ENCODE measurements around the gene RPS19.

Gene RPS19

DNA sequence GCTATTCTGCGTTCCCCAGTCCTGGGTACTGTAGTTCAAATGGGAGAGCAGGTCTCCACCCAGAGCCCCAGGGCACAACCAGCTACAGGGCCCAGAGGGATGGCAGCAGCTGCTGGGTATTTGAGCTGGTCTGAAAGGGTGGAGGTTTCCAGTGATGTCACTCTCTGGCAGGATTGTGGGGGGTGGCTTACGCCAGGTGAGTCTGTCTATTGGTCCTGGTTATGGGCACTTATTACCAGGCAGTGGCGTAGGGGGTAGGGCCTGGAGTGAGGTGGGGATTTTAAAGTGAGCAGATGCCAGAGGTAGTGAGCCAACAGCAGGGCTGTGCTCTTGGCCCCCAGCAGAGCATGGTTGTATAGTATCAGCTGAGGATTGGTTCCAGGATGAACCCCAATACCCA, 6.2 kb downstream of the RPS19 start:
- no peak overlapping the region for H3K4me3 ChIP-seq (ENCODE audit: low read depth, low read length)
- TF ChIP-seq, protein P1, sequence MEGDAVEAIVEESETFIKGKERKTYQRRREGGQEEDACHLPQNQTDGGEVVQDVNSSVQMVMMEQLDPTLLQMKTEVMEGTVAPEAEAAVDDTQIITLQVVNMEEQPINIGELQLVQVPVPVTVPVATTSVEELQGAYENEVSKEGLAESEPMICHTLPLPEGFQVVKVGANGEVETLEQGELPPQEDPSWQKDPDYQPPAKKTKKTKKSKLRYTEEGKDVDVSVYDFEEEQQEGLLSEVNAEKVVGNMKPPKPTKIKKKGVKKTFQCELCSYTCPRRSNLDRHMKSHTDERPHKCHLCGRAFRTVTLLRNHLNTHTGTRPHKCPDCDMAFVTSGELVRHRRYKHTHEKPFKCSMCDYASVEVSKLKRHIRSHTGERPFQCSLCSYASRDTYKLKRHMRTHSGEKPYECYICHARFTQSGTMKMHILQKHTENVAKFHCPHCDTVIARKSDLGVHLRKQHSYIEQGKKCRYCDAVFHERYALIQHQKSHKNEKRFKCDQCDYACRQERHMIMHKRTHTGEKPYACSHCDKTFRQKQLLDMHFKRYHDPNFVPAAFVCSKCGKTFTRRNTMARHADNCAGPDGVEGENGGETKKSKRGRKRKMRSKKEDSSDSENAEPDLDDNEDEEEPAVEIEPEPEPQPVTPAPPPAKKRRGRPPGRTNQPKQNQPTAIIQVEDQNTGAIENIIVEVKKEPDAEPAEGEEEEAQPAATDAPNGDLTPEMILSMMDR (IDR thresholded peaks at IDR 0.05; ENCODE audit: low read depth, low read length, missing control alignments) = no peak
- H3K36me3 ChIP-seq (replicated peaks) = peaks cover 91% of the 10 kb centered on the region
- H3K27ac ChIP-seq = no peak overlapping the region
- H3K27me3 ChIP-seq (replicated peaks) = no peaks in the 10 kb centered on the region
- no peak for DNase-seq
- in situ Hi-C loops (cut with HindIII; ENCODE audit: low pct_ligation_motif_present, low sequenced_read_pairs) = no loop called here

DNA sequence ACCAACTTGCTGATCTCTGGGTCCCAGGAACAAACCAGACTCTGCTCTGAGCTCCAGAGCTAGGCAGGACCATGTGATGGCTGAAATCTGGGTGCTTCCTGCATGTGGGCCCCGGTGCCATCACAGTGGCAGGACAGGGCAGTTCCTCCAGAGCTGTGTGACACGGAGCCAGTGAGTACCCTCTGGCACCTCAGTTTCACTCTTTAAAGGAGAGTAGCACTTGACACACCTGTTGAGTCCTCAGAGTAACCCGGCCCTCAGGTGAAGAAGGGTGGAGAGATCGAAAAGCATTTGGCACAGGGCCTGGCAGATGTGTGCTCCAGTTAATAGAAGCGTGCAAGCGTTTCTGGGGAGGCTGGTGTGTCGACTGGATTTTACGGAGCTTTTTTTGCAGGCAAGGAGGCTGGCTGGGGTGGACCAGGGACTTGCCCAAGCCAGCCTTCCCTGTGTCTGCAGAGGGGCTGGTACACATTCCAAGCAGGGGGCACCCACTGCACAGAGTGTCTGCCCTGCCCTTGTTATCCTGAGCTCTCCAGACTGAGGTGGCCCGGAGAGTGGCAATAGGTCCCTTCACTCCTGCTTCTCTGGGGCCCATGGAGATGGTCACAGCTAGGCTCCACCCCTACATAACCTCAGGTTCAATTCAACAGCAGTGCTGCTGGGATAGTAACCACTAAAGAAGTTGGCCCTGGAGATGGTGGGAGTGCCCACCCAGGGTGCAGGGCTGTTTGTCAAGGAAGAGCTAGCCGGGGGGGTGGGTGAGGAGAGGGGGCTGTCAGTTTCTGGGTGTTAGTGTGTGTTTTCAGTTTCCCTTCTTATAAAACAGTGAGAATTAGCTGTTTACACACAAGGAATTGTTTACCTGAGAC, 8.3 kb downstream of the RPS19 start:
- Histone ChIP-seq H3K36me3 (replicated peaks) (peaks cover 83% of the 10 kb centered on the region), H3K4me3 (ENCODE audit: low read depth, low read length) (no peak overlapping the region), H3K27me3 (replicated peaks) (no peaks in the 10 kb centered on the region), H3K27ac (no peak overlapping the region)
- TF ChIP-seq, protein P1 (IDR thresholded peaks at IDR 0.05; ENCODE audit: low read depth, low read length, missing control alignments) = no peak
- DNase-seq = no peak
- in situ Hi-C loops (cut with HindIII; ENCODE audit: low pct_ligation_motif_present, low sequenced_read_pairs) = no loop called here

DNA sequence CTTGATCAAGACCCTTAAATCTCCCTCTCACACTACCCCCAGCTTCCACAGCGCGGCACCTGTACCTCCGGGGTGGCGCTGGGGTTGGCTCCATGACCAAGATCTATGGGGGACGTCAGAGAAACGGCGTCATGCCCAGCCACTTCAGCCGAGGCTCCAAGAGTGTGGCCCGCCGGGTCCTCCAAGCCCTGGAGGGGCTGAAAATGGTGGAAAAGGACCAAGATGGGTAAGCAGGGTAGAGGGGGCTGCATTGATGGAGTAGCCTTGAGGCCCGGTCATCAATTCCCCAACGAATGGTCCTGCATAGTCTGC, 8.9 kb downstream of the RPS19 start:
- Histone ChIP-seq H3K27ac (no peak overlapping the region), H3K27me3 (replicated peaks) (no peaks in the 10 kb centered on the region)

DNA sequence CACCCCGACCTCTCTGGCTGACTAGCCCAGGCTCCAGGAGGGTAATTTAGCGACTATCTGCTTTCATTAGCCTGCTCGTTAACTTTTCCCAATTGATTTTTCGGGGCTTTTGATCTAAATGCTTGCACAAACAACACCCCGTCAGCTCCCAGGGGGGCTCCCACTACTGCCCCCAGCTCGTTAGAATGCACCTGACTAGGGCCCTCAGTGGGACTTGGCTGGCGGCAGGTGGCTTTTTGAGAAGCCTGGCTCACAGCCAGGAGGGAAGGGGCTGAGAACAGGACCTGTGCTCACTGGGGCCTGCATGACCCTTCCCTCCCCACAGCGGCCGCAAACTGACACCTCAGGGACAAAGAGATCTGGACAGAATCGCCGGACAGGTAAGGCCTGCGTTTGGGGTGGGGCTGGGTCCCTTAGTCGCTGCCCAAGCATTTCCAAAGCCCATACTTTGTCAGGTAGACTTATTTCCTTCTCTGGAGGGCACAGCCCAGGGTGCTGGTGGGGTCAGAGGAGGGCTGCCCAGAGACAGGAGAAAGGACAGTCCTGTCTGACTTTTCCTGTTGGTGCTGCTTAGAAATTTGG, 9.4 kb downstream of the RPS19 start:
- Histone ChIP-seq H3K36me3 (replicated peaks) (peaks cover 74% of the 10 kb centered on the region), H3K27me3 (replicated peaks) (no peaks in the 10 kb centered on the region), H3K4me3 (ENCODE audit: low read depth, low read length) (no peak overlapping the region), H3K27ac (no peak overlapping the region)
- TF ChIP-seq, protein P1 (IDR thresholded peaks at IDR 0.05; ENCODE audit: low read depth, low read length, missing control alignments) = no peak
- DNase-seq = no peak
- in situ Hi-C loops (cut with HindIII; ENCODE audit: low pct_ligation_motif_present, low sequenced_read_pairs) = no loop called here

More for the DNA sequence above, 8.9 kb downstream of the RPS19 start:
- in situ Hi-C loops (cut with HindIII; ENCODE audit: low pct_ligation_motif_present, low sequenced_read_pairs) = no loop called here
- peaks cover 79% of the 10 kb centered on the region for H3K36me3 ChIP-seq (replicated peaks)
- TF ChIP-seq, protein P1 (IDR thresholded peaks at IDR 0.05; ENCODE audit: low read depth, low read length, missing control alignments) = no peak
- DNase-seq = no peak
- H3K4me3 ChIP-seq (ENCODE audit: low read depth, low read length) = no peak overlapping the region

DNA sequence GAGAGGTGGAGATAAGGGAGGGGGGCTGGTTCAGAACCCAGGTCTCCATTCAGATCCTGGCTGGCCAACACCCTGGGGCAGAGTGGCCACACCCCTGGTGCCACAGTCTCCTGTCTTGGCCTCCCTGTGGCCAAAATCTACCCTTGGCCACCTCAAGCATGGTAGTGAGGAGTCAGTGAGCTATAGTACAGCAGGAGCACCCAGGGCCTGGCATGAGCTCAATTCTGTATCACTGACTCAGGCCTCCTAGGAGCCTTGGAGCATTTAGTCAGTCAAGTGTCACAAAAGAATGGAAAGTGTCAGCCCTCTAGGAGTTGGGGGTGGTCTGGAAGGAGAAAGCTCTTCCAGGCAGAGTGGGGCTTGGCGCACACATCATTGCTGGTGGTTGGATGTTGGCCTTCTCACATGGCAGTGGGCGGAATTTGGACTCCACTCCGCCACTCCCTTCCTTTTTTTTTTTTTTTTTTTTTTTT, 10.4 kb downstream of the RPS19 start:
- in situ Hi-C loops (cut with HindIII; ENCODE audit: low pct_ligation_motif_present, low sequenced_read_pairs) = no loop called here
- TF ChIP-seq, protein P1 (IDR thresholded peaks at IDR 0.05; ENCODE audit: low read depth, low read length, missing control alignments) = no peak
- Histone ChIP-seq H3K4me3 (ENCODE audit: low read depth, low read length) (no peak overlapping the region), H3K36me3 (replicated peaks) (peaks cover 65% of the 10 kb centered on the region), H3K27ac (no peak overlapping the region), H3K27me3 (replicated peaks) (no peaks in the 10 kb centered on the region)
- peak; percentile 38 for DNase-seq
